ENCODE results near the gene CREB3L2. TPM values are rescaled to one million over a fixed set of nuclear protein-coding genes. Genes with fewer than 3 reads are reported as not detected.
"Not testable (repeated sequence)": the region's sequence is repeated elsewhere in the genome, so short reads cannot be mapped to it uniquely, and the experiment has no call there.

The CREB3L2 gene
- 61.5 TPM for polyA plus RNA-seq (2013, experiment 1 of 2; ENCODE audit: insufficient read length)
- 65.0 TPM for polyA plus RNA-seq (2013, experiment 2 of 2; ENCODE audit: insufficient read length)

GRCh38 chr7:138001529-138002095 is at the start of gene CREB3L2:
Gene CREB3L2, minus strand, starts transcription at chr7:138002086. Its CDS starts 381 bp downstream, at chr7:138001705.
- peak; percentile 79 for DNase-seq

GRCh38 chr7:138049505-138050116 is 47.7 kb upstream of the CREB3L2 start:
- DNase-seq: no peak

GRCh38 chr7:138047907-138048306 is 46.0 kb upstream of the CREB3L2 start:
- DNase-seq: no peak

- DNase-seq: no peak
These were observed 43.0 kb upstream of the CREB3L2 start for GRCh38 chr7:138044897-138045296.

GRCh38 chr7:138040063-138040462 is 38.2 kb upstream of the CREB3L2 start:
- DNase-seq: not testable (repeated sequence)

GRCh38 chr7:138036135-138036534 is 34.2 kb upstream of the CREB3L2 start:
- DNase-seq: no peak

GRCh38 chr7:138033241-138033640 is 31.4 kb upstream of the CREB3L2 start:
- DNase-seq: no peak

GRCh38 chr7:138032770-138033169 is 30.9 kb upstream of the CREB3L2 start:
- peak; percentile 7 for DNase-seq

GRCh38 chr7:138032186-138032585 is 30.3 kb upstream of the CREB3L2 start:
- no peak for DNase-seq

- no peak for DNase-seq
These were observed 28.9 kb upstream of the CREB3L2 start for GRCh38 chr7:138030679-138031351.

GRCh38 chr7:138029941-138030340 is 28.1 kb upstream of the CREB3L2 start:
- DNase-seq: no peak

- DNase-seq: no peak
These were observed 27.2 kb upstream of the CREB3L2 start for GRCh38 chr7:138029126-138029525.

- DNase-seq: no peak
These were observed 25.2 kb upstream of the CREB3L2 start for GRCh38 chr7:138027100-138027499.

GRCh38 chr7:138025215-138026186 is 23.6 kb upstream of the CREB3L2 start:
- DNase-seq: no peak

GRCh38 chr7:138024765-138025164 is 22.9 kb upstream of the CREB3L2 start:
- DNase-seq: no peak

- DNase-seq: no peak
These were observed 22.4 kb upstream of the CREB3L2 start for GRCh38 chr7:138024343-138024691.

- no peak for DNase-seq
These were observed 21.9 kb upstream of the CREB3L2 start for GRCh38 chr7:138023618-138024342.

- DNase-seq: no peak
These were observed 20.0 kb upstream of the CREB3L2 start for GRCh38 chr7:138021889-138022288.

GRCh38 chr7:138017992-138018391 is 16.1 kb upstream of the CREB3L2 start:
- no peak for DNase-seq

GRCh38 chr7:138015096-138015495 is 13.2 kb upstream of the CREB3L2 start:
- no peak for DNase-seq

- DNase-seq: no peak
These were observed 12.8 kb upstream of the CREB3L2 start for GRCh38 chr7:138014686-138015085.

- not testable (repeated sequence) for DNase-seq
These were observed 12.3 kb upstream of the CREB3L2 start for GRCh38 chr7:138014201-138014600.

Data from fibroblast of skin of scalp (primary cell).